ENCODE results near the gene CCNG1.

DNA sequence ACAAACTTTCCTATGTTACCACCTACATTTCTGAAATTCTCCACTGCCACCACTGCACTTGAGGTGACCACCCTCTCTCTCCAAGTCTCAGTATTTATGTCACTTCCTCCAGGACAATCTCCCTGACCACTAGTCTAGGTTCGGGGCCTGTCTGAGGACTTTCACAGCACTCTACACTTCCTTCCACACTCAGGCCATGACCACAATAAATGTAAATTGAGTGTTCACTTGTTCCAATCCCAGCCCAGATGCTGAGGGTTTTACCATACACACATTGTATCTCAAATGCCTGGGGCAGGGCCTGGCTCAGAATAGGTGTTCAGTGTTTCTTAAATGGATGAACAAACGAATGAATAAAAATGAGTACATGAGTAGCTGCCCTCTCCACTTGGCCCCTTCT is 26.9 kb upstream of the CCNG1 start:
- TF ChIP-seq, protein P1, sequence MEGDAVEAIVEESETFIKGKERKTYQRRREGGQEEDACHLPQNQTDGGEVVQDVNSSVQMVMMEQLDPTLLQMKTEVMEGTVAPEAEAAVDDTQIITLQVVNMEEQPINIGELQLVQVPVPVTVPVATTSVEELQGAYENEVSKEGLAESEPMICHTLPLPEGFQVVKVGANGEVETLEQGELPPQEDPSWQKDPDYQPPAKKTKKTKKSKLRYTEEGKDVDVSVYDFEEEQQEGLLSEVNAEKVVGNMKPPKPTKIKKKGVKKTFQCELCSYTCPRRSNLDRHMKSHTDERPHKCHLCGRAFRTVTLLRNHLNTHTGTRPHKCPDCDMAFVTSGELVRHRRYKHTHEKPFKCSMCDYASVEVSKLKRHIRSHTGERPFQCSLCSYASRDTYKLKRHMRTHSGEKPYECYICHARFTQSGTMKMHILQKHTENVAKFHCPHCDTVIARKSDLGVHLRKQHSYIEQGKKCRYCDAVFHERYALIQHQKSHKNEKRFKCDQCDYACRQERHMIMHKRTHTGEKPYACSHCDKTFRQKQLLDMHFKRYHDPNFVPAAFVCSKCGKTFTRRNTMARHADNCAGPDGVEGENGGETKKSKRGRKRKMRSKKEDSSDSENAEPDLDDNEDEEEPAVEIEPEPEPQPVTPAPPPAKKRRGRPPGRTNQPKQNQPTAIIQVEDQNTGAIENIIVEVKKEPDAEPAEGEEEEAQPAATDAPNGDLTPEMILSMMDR (IDR thresholded peaks at IDR 0.05 in 8 of 11, conservative IDR thresholded peaks at IDR 0.05 in 3 of 11): no peak
- TF ChIP-seq POLR2A (IDR thresholded peaks at IDR 0.05): no peak
- no peak for TF ChIP-seq POLR2AphosphoS5 (IDR thresholded peaks at IDR 0.05)

Measured in spleen (tissue), 7 donors.